ENCODE data around the gene CAMK2B. TPM values are rescaled to one million over a fixed set of nuclear protein-coding genes. Genes with fewer than 3 reads are reported as not detected.

The CAMK2B gene
- total and polyA plus RNA-seq, 7 donors, result 0.23 to 3.2 (median 1.5) TPM; not detected in 1

DNA sequence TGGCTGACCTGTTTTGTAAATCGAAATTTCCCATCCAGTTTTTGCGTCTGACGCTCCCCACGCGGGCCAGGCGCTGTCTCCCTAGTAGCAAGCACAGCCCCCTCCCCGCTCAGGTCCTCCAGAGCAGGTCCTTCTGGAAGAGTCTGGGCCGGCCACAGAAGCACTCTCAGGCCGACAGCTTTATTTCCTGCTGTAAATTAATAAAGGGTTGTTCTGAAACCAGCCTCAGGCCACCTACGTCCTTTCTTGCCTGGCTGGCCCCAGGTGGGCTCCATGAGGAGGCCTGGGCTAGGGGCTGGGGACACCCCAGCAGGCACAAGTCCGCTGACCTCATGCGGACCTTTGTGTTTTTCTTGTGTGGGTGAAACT lies 35.2 kb downstream of the CAMK2B start:
- Histone ChIP-seq H3K27me3 (peaks cover 0 to 14% (median 0%) of the 10 kb centered on the region in 3 donors), H3K4me3 (no peak overlapping the region), H3K4me1 (no peaks in the 10 kb centered on the region), H3K27ac (no peak overlapping the region), H3K36me3 (no peaks in the 10 kb centered on the region), H3K9me3 (no peaks in the 10 kb centered on the region)
- peak; percentile 35 for DNase-seq
- intact Hi-C loops (cut with DNase I), result no loop called here
- TF ChIP-seq EP300 (IDR thresholded peaks at IDR 0.05), result no peak
- TF ChIP-seq CTCF (IDR thresholded peaks at IDR 0.05), result no peak
- no peak for TF ChIP-seq POLR2AphosphoS5 (IDR thresholded peaks at IDR 0.05)
- TF ChIP-seq POLR2A (IDR thresholded peaks at IDR 0.05), result no peak
- 62 to 73% methylated on average over 12 of the region's 12 CpGs for WGBS, 2 donors

DNA sequence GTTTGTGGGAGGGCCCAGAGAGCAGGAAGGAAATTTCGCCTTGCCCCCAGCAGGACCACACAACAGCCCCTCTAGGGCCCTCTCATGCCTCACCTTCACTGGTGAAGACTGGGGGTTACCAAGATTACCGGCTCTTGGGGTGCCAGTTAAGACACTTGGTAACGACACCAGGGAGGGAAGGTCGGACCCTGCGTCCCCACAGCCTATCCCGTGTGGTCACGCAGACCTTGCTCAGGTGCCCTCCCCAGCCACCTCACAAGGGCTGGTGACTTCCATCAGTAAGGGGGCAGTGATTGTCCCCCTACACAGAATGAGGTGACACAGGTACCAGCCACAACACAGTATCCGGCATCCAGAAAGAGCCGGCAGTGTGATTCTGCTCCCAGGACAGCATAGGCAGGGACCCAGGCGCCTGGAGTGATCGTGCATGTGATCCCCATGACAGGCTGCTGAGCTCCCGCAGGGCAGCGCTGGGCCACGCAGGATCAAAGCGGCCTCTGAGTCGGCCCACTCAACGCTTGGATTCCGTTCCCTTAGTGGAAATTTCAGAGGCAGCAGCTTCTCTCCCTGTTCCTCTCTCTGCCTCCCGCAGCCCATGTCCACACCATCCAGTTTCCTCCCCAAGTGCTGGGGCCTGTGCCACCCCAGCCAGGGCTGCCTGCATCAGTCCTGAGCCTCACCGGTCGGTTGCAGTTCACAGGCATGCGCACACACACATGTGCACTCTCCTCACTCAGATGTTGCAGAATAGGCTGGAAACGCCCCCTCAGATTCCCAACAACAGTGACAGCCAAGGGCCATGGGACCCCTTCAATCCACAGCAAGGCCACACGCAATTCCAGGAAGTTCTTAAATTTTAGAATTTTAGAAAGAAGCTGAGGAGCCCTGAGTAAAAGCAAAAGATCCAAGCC lies 35.8 kb downstream of the CAMK2B start:
- Histone ChIP-seq H3K36me3 (no peaks in the 10 kb centered on the region), H3K9me3 (no peaks in the 10 kb centered on the region), H3K4me1 (no peaks in the 10 kb centered on the region), H3K27me3 (peaks cover 0 to 14% (median 0%) of the 10 kb centered on the region in 3 donors), H3K27ac (no peak overlapping the region), H3K4me3 (no peak overlapping the region)
- DNase-seq, result peak; percentile 46
- 83 to 90% methylated on average over 24 of the region's 24 CpGs for WGBS, 2 donors
- no peak for TF ChIP-seq POLR2AphosphoS5 (IDR thresholded peaks at IDR 0.05)
- no peak for TF ChIP-seq EP300 (IDR thresholded peaks at IDR 0.05)
- TF ChIP-seq CTCF (IDR thresholded peaks at IDR 0.05), result no peak
- no peak for TF ChIP-seq POLR2A (IDR thresholded peaks at IDR 0.05)
- intact Hi-C loops (cut with DNase I), result no loop called here

DNA sequence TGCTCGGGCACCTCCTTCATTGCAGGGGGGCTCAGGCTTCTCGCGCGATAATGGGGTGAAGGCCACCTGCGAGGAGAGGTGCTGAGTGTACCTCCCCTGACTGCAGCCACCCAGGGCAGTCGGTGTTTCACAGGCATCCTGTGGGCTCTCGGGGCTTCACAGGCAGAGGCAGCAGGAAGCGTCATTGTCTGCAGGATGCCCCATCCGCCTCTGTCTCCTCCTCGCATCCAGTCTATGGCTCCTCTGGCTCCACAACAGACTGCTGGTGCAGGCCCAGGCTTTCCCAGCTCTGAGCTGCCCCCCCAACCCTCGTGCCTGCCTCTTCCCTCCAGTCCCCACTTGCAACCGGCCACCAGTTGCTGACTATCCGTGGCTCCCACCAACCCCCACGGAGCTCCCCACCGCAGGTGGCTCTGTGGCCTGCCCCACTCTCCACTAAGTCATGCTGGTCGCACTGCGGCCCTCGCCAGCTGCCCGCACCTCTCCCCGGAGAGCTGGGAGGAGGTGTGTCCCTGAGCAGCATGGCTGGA lies 36.5 kb downstream of the CAMK2B start:
- WGBS, 2 donors, result 86% methylated on average over 20 of the region's 20 CpGs
- H3K36me3 ChIP-seq, result no peaks in the 10 kb centered on the region
- H3K9me3 ChIP-seq, result no peaks in the 10 kb centered on the region
- DNase-seq, result peak; percentile 49
- no peak overlapping the region for H3K27ac ChIP-seq
- H3K4me1 ChIP-seq, result no peaks in the 10 kb centered on the region
- TF ChIP-seq EP300 (IDR thresholded peaks at IDR 0.05) (no peak), POLR2AphosphoS5 (IDR thresholded peaks at IDR 0.05) (no peak), CTCF (IDR thresholded peaks at IDR 0.05) (no peak), POLR2A (IDR thresholded peaks at IDR 0.05) (no peak)
- H3K27me3 ChIP-seq, result peaks cover 0 to 13% (median 0%) of the 10 kb centered on the region in 3 donors
- intact Hi-C loops (cut with DNase I), result no loop called here
- no peak overlapping the region for H3K4me3 ChIP-seq

DNA sequence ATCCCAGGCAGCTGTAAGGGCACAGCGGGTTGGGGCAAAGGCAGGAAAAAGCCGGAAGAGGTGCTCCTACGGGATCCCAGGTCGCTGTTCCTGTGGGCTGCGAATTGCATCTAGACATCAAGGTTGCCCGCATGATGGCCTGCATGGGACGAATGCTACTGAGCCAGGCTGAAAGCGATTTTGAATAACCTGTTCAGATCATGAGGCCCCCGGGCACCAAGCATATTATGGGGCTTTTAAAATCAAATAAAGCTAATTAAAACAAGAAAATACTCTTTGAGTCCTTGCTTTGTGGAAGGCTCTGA lies 37.1 kb downstream of the CAMK2B start:
- no peaks in the 10 kb centered on the region for H3K9me3 ChIP-seq
- no peaks in the 10 kb centered on the region for H3K4me1 ChIP-seq
- 91 to 93% methylated on average over 9 of the region's 9 CpGs for WGBS, 2 donors
- no peak for DNase-seq
- peaks cover 0 to 7% (median 0%) of the 10 kb centered on the region in 3 donors for H3K27me3 ChIP-seq
- intact Hi-C loops (cut with DNase I), result no loop called here
- no peak overlapping the region for H3K27ac ChIP-seq
- H3K4me3 ChIP-seq, result no peak overlapping the region
- no peaks in the 10 kb centered on the region for H3K36me3 ChIP-seq
- TF ChIP-seq EP300 (IDR thresholded peaks at IDR 0.05) (no peak), POLR2AphosphoS5 (IDR thresholded peaks at IDR 0.05) (no peak), CTCF (IDR thresholded peaks at IDR 0.05) (no peak), POLR2A (IDR thresholded peaks at IDR 0.05) (no peak)

All from sigmoid colon (tissue), 7 donors.